ENCODE results near the gene PLA1A. TPM values are rescaled to one million over a fixed set of nuclear protein-coding genes. Genes with fewer than 3 reads are reported as not detected.

The PLA1A gene
- total and polyA plus RNA-seq, 4 donors, result 1.8 to 10.3 (median 6.6) TPM

DNA sequence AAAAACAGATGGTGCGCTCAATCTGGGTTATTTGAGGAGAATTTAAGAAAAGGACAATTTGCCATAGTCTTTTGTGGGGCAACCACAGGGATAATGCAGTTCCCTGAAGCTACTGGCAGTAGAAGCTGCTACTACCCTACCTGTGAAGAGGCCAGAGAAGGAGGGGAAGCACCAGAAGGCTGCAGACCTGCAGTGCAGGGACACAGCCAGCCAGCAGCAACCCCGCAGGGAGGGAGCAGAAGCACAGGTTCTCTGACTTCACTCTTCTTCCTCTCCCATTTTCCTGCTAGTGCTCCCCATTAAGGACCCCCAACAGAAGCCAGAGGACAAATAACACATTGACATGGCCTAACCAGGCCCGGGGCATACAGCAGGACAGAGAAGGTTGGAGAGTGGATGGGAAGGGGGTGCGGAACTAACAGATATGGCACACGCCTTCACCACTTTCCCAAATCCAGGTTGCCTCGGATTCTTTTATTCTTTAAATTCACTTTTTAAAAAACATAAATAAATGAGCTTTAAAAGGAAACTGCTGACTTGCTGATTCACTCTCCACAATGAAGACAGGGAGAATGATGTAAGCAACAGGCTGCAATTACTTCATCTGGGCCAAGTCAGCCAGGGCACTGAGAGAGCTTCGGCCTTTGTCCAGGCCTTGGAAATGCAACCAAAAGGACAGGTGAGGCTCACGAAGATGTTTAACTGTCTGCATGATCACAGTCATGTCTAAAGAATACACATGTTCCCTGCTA is 32.6 kb downstream of the PLA1A start:
- Histone ChIP-seq H3K36me3 (ENCODE audit: control insufficient read depth in 4 of 4, insufficient read depth in 4 of 4, low read length in 4 of 4) (no peaks in the 10 kb centered on the region), H3K27me3 (ENCODE audit: control insufficient read depth in 3 of 3, insufficient read depth in 3 of 3, low read length in 2 of 3) (no peaks in the 10 kb centered on the region), H3K4me3 (no peak overlapping the region), H3K9me3 (ENCODE audit: control insufficient read depth in 4 of 4, insufficient read depth in 3 of 4, low read length in 3 of 4) (no peaks in the 10 kb centered on the region), H3K9ac (ENCODE audit: insufficient read depth in 1 of 2, low read length in 2 of 2) (no peak overlapping the region), H3K4me1 (ENCODE audit: control insufficient read depth in 5 of 5, insufficient read depth in 5 of 5, low read length in 5 of 5) (peaks cover 0 to 15% (median 0%) of the 10 kb centered on the region in 5 donors), H3K27ac (ENCODE audit: low read depth in 1 of 2, low read length in 1 of 2) (peak overlapping the region in 1 of 2 donors; percentile 29)
- ATAC-seq (ENCODE audit: insufficient read depth, low FRiP score), result no peak
- 62 to 68% methylated on average over 8 of the region's 8 CpGs for WGBS, 2 donors
- TF ChIP-seq, protein P1, sequence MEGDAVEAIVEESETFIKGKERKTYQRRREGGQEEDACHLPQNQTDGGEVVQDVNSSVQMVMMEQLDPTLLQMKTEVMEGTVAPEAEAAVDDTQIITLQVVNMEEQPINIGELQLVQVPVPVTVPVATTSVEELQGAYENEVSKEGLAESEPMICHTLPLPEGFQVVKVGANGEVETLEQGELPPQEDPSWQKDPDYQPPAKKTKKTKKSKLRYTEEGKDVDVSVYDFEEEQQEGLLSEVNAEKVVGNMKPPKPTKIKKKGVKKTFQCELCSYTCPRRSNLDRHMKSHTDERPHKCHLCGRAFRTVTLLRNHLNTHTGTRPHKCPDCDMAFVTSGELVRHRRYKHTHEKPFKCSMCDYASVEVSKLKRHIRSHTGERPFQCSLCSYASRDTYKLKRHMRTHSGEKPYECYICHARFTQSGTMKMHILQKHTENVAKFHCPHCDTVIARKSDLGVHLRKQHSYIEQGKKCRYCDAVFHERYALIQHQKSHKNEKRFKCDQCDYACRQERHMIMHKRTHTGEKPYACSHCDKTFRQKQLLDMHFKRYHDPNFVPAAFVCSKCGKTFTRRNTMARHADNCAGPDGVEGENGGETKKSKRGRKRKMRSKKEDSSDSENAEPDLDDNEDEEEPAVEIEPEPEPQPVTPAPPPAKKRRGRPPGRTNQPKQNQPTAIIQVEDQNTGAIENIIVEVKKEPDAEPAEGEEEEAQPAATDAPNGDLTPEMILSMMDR (IDR thresholded peaks at IDR 0.05; ENCODE audit: control extremely low read depth, extremely low read depth), result no peak
- DNase-seq, result peak in 1 of 3 donors; percentile 29

DNA sequence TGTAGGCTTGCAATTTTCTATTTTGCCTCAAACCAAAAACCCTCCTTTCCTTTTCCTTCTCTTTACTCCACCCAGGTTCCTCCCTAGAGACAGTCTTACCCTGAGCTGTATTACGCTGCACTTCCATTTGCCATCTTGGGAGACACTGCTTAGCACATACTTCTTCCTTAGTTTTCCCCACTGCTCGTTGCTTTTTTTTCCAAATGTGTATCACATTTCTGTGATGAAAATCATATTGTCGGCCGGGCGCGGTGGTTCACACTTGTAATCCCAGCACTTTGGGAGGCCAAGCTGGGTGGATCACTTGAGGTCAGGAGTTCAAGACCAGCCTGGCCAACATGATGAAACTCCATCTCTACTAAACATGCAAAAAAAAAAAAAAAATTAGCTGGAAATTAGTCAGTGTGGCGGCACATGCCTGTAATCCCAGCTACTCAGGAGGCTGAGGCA is 33.2 kb downstream of the PLA1A start:
- ATAC-seq (ENCODE audit: insufficient read depth, low FRiP score), result no peak

DNA sequence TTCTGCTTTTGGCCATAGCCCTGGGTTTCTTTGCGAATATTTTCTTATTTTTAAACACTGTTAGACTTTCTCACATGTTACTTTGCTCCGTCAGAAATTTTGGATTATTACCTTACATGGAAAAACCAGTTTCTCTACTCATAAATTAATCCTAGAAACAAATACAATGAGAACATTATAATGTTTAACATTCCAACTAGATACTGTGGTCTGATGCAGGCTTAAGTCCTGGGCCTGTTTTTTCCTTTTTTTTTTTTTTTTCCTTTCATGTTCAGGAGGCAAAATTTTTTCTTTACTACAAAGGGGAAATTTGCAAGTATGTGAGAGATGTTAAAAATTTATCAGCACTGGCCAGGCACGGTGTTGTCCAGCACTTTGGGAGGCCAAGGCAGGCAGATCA is 33.8 kb downstream of the PLA1A start:
- ATAC-seq (ENCODE audit: insufficient read depth, low FRiP score) (no peak), DNase-seq (no peak)
- Histone ChIP-seq H3K4me3 (no peak overlapping the region), H3K9ac (ENCODE audit: insufficient read depth in 1 of 2, low read length in 2 of 2) (no peak overlapping the region), H3K27me3 (ENCODE audit: control insufficient read depth in 3 of 3, insufficient read depth in 3 of 3, low read length in 2 of 3) (no peaks in the 10 kb centered on the region), H3K9me3 (ENCODE audit: control insufficient read depth in 4 of 4, insufficient read depth in 3 of 4, low read length in 3 of 4) (no peaks in the 10 kb centered on the region), H3K4me1 (ENCODE audit: control insufficient read depth in 5 of 5, insufficient read depth in 5 of 5, low read length in 5 of 5) (peaks cover 0 to 14% (median 0%) of the 10 kb centered on the region in 5 donors), H3K27ac (ENCODE audit: low read depth in 1 of 2, low read length in 1 of 2) (no peak overlapping the region), H3K36me3 (ENCODE audit: control insufficient read depth in 4 of 4, insufficient read depth in 4 of 4, low read length in 4 of 4) (no peaks in the 10 kb centered on the region)
- WGBS, 2 donors, result 74 to 85% methylated on average over 3 of the region's 3 CpGs
- TF ChIP-seq, protein P1 (IDR thresholded peaks at IDR 0.05; ENCODE audit: control extremely low read depth, extremely low read depth), result no peak

More for the DNA sequence above, 33.2 kb downstream of the PLA1A start:
- no peaks in the 10 kb centered on the region for H3K36me3 ChIP-seq (ENCODE audit: control insufficient read depth in 4 of 4, insufficient read depth in 4 of 4, low read length in 4 of 4)
- H3K9ac ChIP-seq (ENCODE audit: insufficient read depth in 1 of 2, low read length in 2 of 2), result no peak overlapping the region
- TF ChIP-seq, protein P1 (IDR thresholded peaks at IDR 0.05; ENCODE audit: control extremely low read depth, extremely low read depth), result no peak
- no peak for DNase-seq
- H3K27me3 ChIP-seq (ENCODE audit: control insufficient read depth in 3 of 3, insufficient read depth in 3 of 3, low read length in 2 of 3), result no peaks in the 10 kb centered on the region
- WGBS, 2 donors, result 74 to 84% methylated on average over 7 of the region's 7 CpGs
- no peak overlapping the region for H3K27ac ChIP-seq (ENCODE audit: low read depth in 1 of 2, low read length in 1 of 2)
- peaks cover 0 to 19% (median 0%) of the 10 kb centered on the region in 5 donors for H3K4me1 ChIP-seq (ENCODE audit: control insufficient read depth in 5 of 5, insufficient read depth in 5 of 5, low read length in 5 of 5)
- H3K4me3 ChIP-seq, result no peak overlapping the region
- no peaks in the 10 kb centered on the region for H3K9me3 ChIP-seq (ENCODE audit: control insufficient read depth in 4 of 4, insufficient read depth in 3 of 4, low read length in 3 of 4)
